Caco-2 (cell line): ENCODE results near the gene HMCN2. TPM values are rescaled to one million over a fixed set of nuclear protein-coding genes. Genes with fewer than 3 reads are reported as not detected.

Experiments
- BruUV-seq: library from RNA; stranded (reverse); fragments of 400-500 nt; replicated peaks from 2 replicates; lab custom pipeline; 2021; lab: Mats Ljungman, UMichigan
- CTCF ChIA-PET: fragments of 300-600 bp; sonication (Branson Sonifier 250); formaldehyde crosslinking; loops from one replicate; lab custom pipeline; 2022; ENCODE audit warnings: antibody characterized with exemption; lab: Charles Lee
- POLR2A ChIA-PET: fragments of 300-600 bp; sonication (Branson Sonifier 250); formaldehyde crosslinking; loops from one replicate; lab custom pipeline; 2022; ENCODE audit warnings: antibody characterized with exemption; lab: Charles Lee
- DNase-seq, 2 experiments: peaks; one replicate each; pipeline versions ENCODE4 v3.0.0 to v3.0.0-alpha.2; 2020 to 2022
- H3K27me3 ChIP-seq: replicated peaks from 2 replicates; pipeline ENCODE4 v1.6.0; 2011; ENCODE audit warnings: low read length; ENCODE audit not compliant: control insufficient read depth, insufficient read depth
- H3K36me3 ChIP-seq: 2 replicates; pipeline ENCODE4 v1.5.1; 2011; ENCODE audit warnings: low read length; ENCODE audit not compliant: control insufficient read depth, insufficient read depth
- H3K4me1 ChIP-seq: fragments of 250-450 bp; sonication (Bioruptor Pico); 2 replicates; pipeline ENCODE4 v1.5.1; 2020; ENCODE audit warnings: mild to moderate bottlenecking
- H3K4me3 ChIP-seq: 2 replicates; pipeline ENCODE4 v1.5.1; 2011; ENCODE audit warnings: low read depth, mild to moderate bottlenecking, control low read depth, low read length
- H3K9me3 ChIP-seq: fragments of 250-450 bp; sonication (Bioruptor Pico); 2 replicates; pipeline ENCODE4 v1.5.1; 2020; ENCODE audit warnings: mild to moderate bottlenecking, moderate library complexity
- H3K27ac Mint-ChIP-seq: one replicate; pipeline ENCODE4 v1.8.0; 2022; ENCODE audit warnings: mixed read lengths; ENCODE audit not compliant: unreplicated experiment
- H3K27me3 Mint-ChIP-seq: one replicate; pipeline ENCODE4 v1.8.0; 2022; ENCODE audit warnings: mixed read lengths; ENCODE audit not compliant: insufficient read depth, unreplicated experiment
- H3K36me3 Mint-ChIP-seq: one replicate; pipeline ENCODE4 v1.8.0; 2022; ENCODE audit warnings: mild to moderate bottlenecking, mixed read lengths; ENCODE audit not compliant: insufficient read depth, unreplicated experiment
- H3K4me1 Mint-ChIP-seq: one replicate; pipeline ENCODE4 v1.8.0; 2022; ENCODE audit warnings: low read depth, mixed read lengths; ENCODE audit not compliant: unreplicated experiment
- H3K4me3 Mint-ChIP-seq: one replicate; pipeline ENCODE4 v1.8.0; 2022; ENCODE audit warnings: mild to moderate bottlenecking, moderate library complexity, mixed read lengths; ENCODE audit not compliant: unreplicated experiment
- H3K9me3 Mint-ChIP-seq: one replicate; pipeline ENCODE4 v1.8.0; 2022; ENCODE audit warnings: mixed read lengths; ENCODE audit not compliant: unreplicated experiment
- CTCF ChIP-seq, 2 experiments: fragments of 200-600 bp in 1 of 2; IDR thresholded peaks; 1 replicate in 1 of 2; 2 replicates in 1 of 2; pipeline versions ENCODE4 v1.5.1 to v1.8.0; 2011 to 2022; ENCODE audit warnings: antibody characterized with exemption in 1 of 2, control low read depth in 1 of 2, inconsistent platforms in 1 of 2, low read depth in 1 of 2, low read length in 1 of 2, mild to moderate bottlenecking in 1 of 2, moderate library complexity in 1 of 2; ENCODE audit not compliant: insufficient read depth in 1 of 2, severe bottlenecking in 1 of 2, unreplicated experiment in 1 of 2
- intact Hi-C: fragments of 100-400 bp; cut with micrococcal nuclease; formaldehyde crosslinking; loops from one replicate; pipeline ENCODE4 v1.10.0; 2022; ENCODE audit not compliant: unreplicated experiment
- total RNA-seq: library from RNA; stranded (reverse); gene quantifications from 2 replicates; pipeline ENCODE4 v1.2.3, GENCODE V29; 2022

The HMCN2 gene
- total RNA-seq, 1 experiment from 2014 or later = 0.41 TPM

- Mint-ChIP-seq H3K4me3 (no peak overlapping the region), H3K27me3 (no peaks in the 10 kb centered on the region), H3K27ac (no peak overlapping the region), H3K4me1 (no peaks in the 10 kb centered on the region), H3K9me3 (no peaks in the 10 kb centered on the region), H3K36me3 (peaks cover 8% of the 10 kb centered on the region)
- H3K4me1 ChIP-seq = peaks cover 25% of the 10 kb centered on the region
- ChIA-PET CTCF (no interaction called here), POLR2A (no interaction called here)
- no peak for DNase-seq
- TF ChIP-seq CTCF (IDR thresholded peaks at IDR 0.05; ENCODE audit: insufficient read depth in 1 of 2, low read depth in 1 of 2, low read length in 1 of 2, severe bottlenecking in 1 of 2, unreplicated experiment in 1 of 2) = no peak
- no peaks in the 10 kb centered on the region for H3K27me3 ChIP-seq
- no peak overlapping the region for H3K4me3 ChIP-seq
- intact Hi-C loops = loop anchor here (5.0 kb wide), 1 partner anchor 72 kb away; no protein-coding TSS in a partner anchor
- no peaks in the 10 kb centered on the region for H3K36me3 ChIP-seq
- no peaks in the 10 kb centered on the region for H3K9me3 ChIP-seq
- BruUV-seq = no TSS peak
Measured at GRCh38 chr9:130454096-130454811, 188.7 kb downstream of the HMCN2 start.

GRCh38 chr9:130454812-130455325 is 189.3 kb downstream of the HMCN2 start:
- ChIA-PET POLR2A (no interaction called here), CTCF (no interaction called here)
- no peak for TF ChIP-seq CTCF (IDR thresholded peaks at IDR 0.05; ENCODE audit: insufficient read depth in 1 of 2, low read depth in 1 of 2, low read length in 1 of 2, severe bottlenecking in 1 of 2, unreplicated experiment in 1 of 2)
- no peaks in the 10 kb centered on the region for H3K27me3 ChIP-seq
- H3K4me3 ChIP-seq = no peak overlapping the region
- no peak overlapping the region for H3K27ac Mint-ChIP-seq
- no peaks in the 10 kb centered on the region for H3K27me3 Mint-ChIP-seq
- no peaks in the 10 kb centered on the region for H3K36me3 ChIP-seq
- H3K9me3 Mint-ChIP-seq = no peaks in the 10 kb centered on the region
- no peak overlapping the region for H3K4me3 Mint-ChIP-seq
- H3K4me1 ChIP-seq = peaks cover 21% of the 10 kb centered on the region
- BruUV-seq = no TSS peak
- intact Hi-C loops = loop anchor here (5.0 kb wide), 1 partner anchor 73 kb away; no protein-coding TSS in a partner anchor
- no peaks in the 10 kb centered on the region for H3K4me1 Mint-ChIP-seq
- peaks cover 8% of the 10 kb centered on the region for H3K36me3 Mint-ChIP-seq
- H3K9me3 ChIP-seq = no peaks in the 10 kb centered on the region
- DNase-seq = no peak

GRCh38 chr9:130458027-130458803 is 192.7 kb downstream of the HMCN2 start:
- Histone ChIP-seq H3K36me3 (no peaks in the 10 kb centered on the region), H3K9me3 (no peaks in the 10 kb centered on the region), H3K27me3 (no peaks in the 10 kb centered on the region), H3K4me3 (no peak overlapping the region), H3K4me1 (no peaks in the 10 kb centered on the region)
- POLR2A ChIA-PET = no interaction called here
- H3K36me3 Mint-ChIP-seq = peaks cover 8% of the 10 kb centered on the region
- intact Hi-C loops = no loop called here
- BruUV-seq = no TSS peak
- TF ChIP-seq CTCF (IDR thresholded peaks at IDR 0.05; ENCODE audit: insufficient read depth in 1 of 2, low read depth in 1 of 2, low read length in 1 of 2, severe bottlenecking in 1 of 2, unreplicated experiment in 1 of 2) = no peak
- CTCF ChIA-PET = interaction anchor here (0.5 to 1.0 kb wide), 2 partner anchors 225 to 226 kb away, joined by 4 to 5 read pairs; no protein-coding TSS in a partner anchor
- H3K27ac Mint-ChIP-seq = no peak overlapping the region
- H3K9me3 Mint-ChIP-seq = no peaks in the 10 kb centered on the region
- no peak for DNase-seq
- H3K27me3 Mint-ChIP-seq = no peaks in the 10 kb centered on the region
- H3K4me3 Mint-ChIP-seq = no peak overlapping the region
- no peaks in the 10 kb centered on the region for H3K4me1 Mint-ChIP-seq
